GM21515 (cell line): ENCODE data around the gene THSD7A.

Source experiments
- ATAC-seq: cut with Tn5 transposase; IDR thresholded peaks from one replicate; pipeline ENCODE4 v1.9.1; 2021; ENCODE audit not compliant: unreplicated experiment

The THSD7A gene

DNA sequence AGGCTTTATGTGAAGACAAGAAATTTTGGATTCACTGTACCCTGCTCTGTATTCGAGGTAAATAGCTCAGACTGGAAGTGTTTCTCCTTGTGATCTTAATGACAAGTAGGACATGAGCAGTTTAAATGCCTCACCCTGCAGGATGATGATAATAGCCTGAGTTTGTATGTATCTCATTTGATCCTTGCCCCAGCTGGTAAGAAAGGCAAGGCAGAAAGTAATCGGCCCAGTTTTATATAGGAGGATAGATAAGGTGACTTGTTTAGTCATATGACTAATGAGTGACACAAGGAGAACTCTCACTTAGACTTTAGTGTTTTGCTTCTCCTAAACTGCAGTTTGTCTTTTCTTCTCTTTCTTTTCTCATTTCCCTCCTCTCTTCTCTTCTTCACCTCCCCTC lies 485.7 kb downstream of the THSD7A start:
- no peak for ATAC-seq

DNA sequence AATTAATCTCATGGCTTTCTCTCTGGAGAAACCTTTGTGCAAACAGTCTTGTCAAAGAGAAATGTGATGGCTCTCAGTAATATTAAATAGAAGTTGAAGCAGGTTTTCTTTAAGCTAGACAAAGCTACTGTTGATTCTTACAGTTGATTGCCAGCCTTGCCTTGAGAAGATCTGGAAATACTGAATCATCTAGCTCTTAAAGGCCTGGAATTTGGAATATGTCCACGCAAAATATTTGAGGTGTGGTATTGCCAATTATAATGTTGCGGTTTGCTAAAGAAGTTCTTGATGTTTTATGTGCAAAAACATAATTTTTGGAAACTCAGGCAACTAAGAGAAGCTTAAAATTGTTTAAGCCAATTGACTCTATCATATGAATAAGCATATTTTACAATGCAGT lies 486.4 kb downstream of the THSD7A start:
- no peak for ATAC-seq

DNA sequence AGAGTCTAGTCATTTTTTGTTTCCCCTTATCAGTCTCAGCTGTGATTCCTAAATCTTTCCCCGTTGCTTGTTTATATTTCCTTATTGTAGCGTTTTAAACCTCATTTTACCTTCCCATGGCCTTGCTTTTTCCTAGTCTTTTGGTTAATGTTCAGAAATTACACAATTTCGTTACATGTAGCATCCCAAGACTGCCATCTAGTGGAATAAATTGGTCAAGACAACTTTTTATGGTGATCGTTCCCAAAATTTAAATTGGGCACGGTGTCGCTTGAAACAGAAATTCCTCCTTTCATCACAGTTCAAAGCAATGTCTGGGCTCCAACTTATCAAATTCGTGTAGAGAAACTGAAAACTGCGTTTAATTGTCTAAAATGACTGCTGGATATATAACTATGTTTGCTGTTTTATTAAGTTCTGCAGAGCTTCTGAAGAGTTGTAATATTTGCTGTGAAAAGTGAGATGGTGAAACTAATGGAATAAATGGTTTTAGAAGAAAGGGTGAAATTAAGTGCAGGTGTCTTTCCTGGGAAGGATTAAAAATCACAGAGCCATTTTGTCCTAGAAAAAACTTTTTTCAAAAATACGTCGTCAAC lies 488.1 kb downstream of the THSD7A start:
- peak; percentile 48 for ATAC-seq

DNA sequence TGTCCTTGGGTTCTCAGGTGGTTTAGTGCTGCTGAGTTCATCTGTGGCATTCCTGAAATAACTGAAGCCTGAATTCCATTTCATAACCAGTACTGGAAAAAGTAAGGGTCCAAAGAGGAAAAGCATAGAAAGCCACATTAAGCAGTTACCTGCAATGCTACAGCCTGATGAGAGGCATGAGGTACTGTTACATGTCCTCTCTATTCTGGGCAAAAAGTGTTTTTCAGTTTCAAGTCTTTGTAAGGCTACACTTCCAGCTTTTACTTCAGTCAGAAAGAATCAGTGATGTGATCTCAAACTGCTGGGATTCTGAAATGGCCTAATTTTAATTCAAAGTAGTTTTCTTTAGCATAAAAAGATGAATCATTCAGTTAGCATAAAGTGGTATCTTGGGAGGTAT lies 488.9 kb downstream of the THSD7A start:
- ATAC-seq: peak; percentile 26

DNA sequence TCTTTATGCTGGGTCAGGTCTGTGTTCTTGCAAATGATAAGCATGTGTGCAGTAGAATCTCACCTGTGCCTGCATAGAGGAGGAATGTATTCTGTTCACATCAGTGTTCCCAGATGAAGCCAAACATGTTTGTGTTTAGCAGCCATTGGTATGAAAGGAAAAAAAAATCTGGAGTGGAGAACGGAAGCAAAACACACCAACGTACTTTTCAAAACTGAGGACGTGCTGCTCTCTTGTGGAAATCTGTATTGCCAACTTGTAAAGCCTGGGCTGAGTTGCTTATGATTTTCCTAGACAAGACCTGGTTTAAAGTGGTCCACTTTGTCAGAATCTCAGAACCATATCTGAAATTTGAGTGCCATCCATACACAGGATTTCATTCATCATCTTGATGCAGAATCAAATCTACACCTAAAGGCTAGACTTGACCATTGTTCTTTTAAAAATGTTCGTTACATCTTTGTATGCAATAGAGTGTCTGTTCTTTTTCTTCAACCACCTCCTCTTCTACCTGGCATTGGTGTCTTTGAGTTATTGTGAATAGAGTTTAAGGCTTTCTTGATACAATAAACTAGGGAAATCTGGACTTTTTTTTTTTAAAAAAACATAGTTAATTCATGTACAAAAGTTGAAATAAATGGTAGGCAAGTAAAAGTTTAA lies 490.6 kb downstream of the THSD7A start:
- ATAC-seq: no peak

DNA sequence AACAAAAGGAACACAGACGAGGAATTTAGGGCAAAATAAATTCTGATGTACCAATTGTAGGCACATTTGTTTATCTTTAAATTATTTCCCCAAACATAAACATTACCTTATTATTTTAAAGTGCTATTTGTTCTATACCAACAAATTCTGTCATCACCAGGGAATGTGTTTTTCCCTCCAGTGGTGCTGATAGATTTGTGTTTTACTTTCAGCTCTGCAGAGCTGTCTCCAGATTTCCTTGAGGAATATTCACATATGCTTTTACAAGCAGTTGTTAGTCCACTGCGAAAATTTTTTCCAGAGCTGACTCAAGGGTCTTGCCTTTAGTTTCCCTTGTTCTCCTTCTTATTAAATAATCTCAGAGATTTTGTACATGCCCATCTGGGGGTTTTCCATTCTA lies 495.6 kb downstream of the THSD7A start:
- ATAC-seq: no peak

DNA sequence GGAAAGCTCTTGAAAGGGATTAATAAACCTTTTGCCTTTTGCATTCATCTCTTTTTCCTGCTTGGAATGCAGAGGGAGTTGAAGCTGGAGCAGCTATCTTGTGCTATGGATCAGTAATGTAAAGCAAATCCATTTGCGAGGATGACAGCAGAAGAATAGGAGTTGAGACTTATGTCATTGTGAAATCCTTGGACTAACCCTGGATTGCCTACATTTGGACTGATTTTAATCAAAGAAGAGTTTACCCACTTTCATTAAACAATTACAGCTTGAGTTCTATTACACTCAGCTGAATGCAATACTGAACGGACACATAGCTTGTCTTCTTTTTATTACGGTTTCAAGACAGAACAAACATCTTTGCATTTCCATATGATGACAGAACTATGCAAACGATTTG lies 496.1 kb downstream of the THSD7A start:
- ATAC-seq: no peak

DNA sequence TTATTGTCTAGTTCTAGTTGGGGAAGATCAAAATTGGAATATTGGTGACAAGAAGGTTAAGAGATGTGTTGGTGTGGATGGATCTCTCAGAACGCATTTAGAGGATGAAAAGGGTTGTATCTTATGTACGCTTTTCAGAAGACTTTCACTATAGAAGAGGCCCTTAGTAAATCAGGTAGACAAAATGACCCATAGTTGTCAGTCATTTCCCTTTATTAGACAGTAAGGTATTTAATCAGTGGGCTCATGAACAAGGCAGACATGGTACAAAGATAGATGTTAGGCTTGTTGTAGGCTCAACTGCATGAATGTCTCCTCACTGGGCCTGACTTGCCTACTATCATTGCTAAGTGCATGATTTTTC lies 499.2 kb downstream of the THSD7A start:
- peak; percentile 60 for ATAC-seq

DNA sequence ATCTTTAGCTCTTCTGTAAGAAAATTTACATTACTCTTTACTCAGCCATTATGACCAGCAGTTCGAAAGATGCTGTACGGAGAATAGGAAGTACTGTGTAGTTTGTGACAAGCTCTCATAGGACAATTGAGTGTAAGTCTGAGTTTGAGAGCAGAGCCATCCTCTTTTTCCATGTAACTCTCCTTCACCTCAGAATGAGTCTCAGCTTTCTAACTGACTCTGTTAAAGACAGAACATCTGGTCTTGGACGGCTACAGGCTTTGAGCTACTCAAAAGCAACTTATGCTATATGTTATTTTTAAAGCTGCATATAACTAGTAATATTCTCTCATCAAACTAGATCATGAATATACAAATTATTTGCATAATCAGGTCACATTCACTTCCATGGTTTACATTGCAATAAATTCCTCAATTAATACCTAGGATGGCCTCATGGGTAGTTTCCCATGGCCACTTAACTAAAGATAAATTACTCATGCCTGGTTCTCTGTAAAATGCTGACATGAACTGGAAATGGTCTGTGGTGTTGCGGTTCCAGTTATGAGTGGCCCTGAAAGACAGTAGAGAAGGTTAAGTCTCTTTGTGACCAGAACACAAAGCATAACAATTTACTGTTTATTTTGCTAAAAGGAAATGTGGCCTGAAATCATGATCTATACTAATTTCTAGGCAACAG lies 499.7 kb downstream of the THSD7A start:
- peak; percentile 94 for ATAC-seq

DNA sequence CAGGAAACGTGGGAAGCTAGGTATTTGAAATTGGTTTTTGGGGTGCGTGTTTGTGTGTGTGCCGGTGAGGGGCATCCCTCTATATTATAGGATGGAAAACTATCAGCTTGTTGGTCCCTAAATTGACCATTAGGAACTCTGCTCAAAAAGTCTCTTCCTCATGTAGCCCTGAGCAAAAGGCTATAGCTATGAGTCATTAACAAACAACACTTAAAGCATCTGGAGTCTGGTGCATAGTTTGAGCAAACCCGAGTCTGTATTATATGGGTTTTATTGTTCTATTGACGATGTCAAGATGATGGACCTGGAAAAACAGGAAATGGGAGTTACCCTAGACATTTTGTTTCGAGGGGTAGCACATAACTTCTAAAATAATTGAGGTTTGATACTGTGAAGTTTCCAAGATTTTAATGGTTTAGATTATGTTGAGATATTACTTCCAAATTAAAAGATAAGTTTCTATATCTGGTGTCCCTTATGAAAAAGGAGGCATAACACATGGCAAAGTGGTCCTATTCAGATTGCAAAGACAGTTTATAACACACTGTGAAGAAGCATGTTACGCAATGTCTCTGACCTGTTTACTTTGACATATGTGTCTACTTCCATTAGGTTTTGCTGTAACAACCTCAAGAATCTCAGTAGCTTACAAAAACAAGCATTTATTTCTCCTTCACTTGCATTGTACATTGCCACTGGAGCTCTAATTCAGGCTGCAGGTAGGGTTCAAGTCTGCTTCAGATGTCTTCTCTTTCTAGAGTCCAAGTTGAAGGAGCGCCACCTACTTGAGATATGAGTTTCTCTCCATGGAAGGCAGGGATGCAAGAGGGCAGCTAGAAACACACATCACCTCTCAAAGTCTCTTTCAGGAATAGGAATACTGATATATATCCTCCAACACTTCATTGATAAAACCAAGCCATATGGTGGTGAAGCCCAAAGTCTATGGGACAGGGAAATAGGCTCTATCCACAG lies 500.6 kb downstream of the THSD7A start:
- no peak for ATAC-seq

DNA sequence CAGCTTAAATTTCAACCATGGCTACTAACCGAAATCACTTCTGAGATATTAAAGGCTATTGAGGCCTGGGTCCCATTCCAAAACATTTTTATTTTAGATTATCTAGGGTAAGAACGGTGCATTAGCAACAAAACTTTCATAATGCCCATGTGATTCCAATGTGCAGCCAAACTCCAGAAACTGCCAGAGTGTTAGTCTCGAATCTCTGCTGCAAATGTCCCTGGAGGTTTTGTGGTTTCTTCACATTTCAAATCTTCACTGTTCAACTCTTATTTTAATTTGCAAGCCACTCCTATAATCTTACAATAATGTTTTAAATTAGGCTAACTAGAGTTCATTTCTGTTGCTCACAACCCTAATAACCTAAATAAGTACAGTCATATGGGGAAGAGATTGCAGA lies 501.3 kb downstream of the THSD7A start:
- no peak for ATAC-seq

DNA sequence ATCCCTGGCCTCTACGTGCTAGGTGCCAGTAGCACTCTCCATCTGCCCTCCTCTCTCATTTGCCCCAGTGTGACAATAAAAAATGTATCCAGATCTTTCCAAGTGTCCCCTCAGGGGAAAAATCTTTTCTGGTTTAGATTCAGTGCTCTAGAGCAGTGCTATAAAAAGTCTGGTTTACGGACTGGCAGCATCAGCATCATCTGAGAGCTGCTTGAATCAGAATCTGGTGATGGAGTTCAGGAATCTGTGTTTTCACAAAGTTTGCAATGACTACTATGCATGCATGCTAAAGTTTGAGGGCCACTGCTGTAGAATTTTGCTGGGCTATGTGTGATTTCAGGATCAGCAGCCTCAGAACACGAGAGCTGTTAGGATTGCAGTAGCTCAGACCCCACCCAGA lies 501.8 kb downstream of the THSD7A start:
- ATAC-seq: no peak

DNA sequence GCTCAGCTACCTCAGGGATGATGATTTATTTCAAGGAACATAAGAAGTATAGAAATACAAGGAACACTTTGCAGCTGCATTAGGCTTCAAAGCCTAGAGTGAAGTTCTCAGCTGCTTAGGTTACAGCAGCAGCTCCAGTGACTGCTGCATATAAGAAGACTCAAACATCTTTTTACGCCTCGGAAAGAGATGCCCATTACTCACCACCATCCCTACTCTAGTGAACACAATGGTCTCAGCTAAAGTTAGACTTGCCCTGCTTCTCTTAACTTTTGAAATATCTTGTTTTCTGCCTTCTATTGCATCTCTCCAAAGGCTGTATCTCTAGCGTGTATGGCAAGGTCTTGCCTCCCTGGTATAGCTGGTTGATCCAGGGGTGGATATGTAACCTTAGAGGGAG lies 502.4 kb downstream of the THSD7A start:
- ATAC-seq: no peak

DNA sequence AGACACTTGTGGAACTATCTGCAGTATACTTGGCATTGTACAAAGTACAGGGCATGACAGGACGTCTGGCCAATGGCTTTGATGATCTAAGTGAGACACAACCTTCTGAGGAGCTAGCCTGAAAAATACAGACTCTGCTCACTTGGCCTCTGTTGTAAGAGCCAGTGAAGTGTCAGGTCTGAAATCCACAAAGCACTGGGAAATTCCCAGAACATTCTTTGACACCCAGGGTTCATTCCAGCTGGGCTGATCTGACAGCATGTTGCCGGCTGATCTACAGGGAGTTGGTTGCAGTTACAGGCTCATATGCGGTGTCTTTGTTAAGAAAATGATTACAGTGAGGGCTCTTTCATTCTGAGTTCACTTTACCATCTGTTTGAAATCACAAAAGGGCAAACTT lies 503.7 kb downstream of the THSD7A start:
- ATAC-seq: no peak

DNA sequence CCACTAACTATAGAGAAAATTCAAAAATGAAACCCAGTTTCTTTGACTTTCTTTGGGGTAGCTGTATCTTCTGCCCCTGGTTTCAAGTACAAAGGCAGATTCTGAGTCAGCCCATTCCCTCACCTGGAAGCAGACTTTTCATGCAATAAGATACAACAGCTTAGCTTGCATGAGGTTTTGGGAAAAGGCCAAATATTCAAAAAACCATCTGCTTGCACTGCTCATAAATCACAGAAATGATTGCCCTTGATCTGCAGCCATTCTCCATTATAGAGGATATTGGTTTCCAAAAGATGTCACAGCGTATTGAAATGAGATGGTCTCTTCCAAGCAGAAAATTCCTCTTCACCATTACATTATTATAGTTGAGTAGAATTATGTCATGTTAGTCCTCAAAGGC lies 504.4 kb downstream of the THSD7A start:
- ATAC-seq: no peak
